Vagina (tissue), 2 donors: ENCODE data around the gene ZNRF1.
"Not testable (repeated sequence)": the region's sequence is repeated elsewhere in the genome, so short reads cannot be mapped to it uniquely, and the experiment has no call there.

Experiments used
- POLR2AphosphoS5 ChIP-seq, 2 donors: sonication (generic); formaldehyde crosslinking; IDR thresholded peaks; one replicate each; pipeline ENCODE4 v1.9.0; 2017; ENCODE audit warnings: antibody characterized with exemption in 2 of 2, mild to moderate bottlenecking in 2 of 2, low read depth in 1 of 2; ENCODE audit not compliant: insufficient read depth in 1 of 2
- TF ChIP-seq, protein P1 (sequence below), 3 experiments: fragments of 450-650 bp in 2 of 3; fragments of 200-600 bp in 1 of 3; sonication (generic) in 1 of 3; IDR thresholded peaks; one replicate each; pipeline ENCODE4 v1.5.1; 2017 to 2019; ENCODE audit warnings: antibody characterized with exemption in 3 of 3, mild to moderate bottlenecking in 2 of 3, moderate library complexity in 2 of 3

DNA sequence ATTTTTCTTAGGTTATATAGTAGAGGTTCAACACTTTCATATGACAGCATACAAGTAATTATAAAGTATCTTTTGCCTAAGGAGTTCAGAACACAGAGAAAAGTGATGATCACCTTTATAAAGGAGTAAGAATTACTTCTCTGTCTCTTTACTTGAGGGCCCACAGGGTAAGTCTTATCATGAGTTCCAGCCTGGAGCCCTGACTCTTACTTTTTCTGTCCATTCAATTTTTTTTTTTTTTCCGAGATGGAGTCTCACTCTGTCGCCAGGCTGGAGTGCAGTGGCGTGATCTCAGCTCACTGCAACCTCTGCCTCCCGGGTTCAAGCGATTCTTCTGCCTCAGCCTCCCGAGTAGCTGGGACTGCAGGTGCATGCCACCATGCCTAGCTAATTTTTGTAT lies 14.3 kb downstream of the ZNRF1 start:
- TF ChIP-seq, protein P1, sequence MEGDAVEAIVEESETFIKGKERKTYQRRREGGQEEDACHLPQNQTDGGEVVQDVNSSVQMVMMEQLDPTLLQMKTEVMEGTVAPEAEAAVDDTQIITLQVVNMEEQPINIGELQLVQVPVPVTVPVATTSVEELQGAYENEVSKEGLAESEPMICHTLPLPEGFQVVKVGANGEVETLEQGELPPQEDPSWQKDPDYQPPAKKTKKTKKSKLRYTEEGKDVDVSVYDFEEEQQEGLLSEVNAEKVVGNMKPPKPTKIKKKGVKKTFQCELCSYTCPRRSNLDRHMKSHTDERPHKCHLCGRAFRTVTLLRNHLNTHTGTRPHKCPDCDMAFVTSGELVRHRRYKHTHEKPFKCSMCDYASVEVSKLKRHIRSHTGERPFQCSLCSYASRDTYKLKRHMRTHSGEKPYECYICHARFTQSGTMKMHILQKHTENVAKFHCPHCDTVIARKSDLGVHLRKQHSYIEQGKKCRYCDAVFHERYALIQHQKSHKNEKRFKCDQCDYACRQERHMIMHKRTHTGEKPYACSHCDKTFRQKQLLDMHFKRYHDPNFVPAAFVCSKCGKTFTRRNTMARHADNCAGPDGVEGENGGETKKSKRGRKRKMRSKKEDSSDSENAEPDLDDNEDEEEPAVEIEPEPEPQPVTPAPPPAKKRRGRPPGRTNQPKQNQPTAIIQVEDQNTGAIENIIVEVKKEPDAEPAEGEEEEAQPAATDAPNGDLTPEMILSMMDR (IDR thresholded peaks at IDR 0.05): not testable (repeated sequence)
- TF ChIP-seq POLR2AphosphoS5 (IDR thresholded peaks at IDR 0.05; ENCODE audit: insufficient read depth in 1 of 2, low read depth in 1 of 2): not testable (repeated sequence)
